SKM-1 treated with dmso at 0.1 percent for 144 hours (cell line): ENCODE data around the gene TUBAL3.

ENCODE experiments used
- DNase-seq: peaks from one replicate; lab custom pipeline; 2025; ENCODE audit not compliant: unreplicated experiment; lab: John Stamatoyannopoulos, UW

The TUBAL3 gene

GRCh38 chr10:5404208-5405041, at the start of gene TUBAL3:
Gene TUBAL3 (minus strand): TSS chr10:5404828. CDS start chr10:5404792, 36 bp downstream.
- DNase-seq: no peak

GRCh38 chr10:5453749-5454489, 49.3 kb upstream of the TUBAL3 start:
- no peak for DNase-seq

- DNase-seq: no peak
Measured at GRCh38 chr10:5450605-5451384, 46.2 kb upstream of the TUBAL3 start.

- DNase-seq: no peak
Measured at GRCh38 chr10:5449823-5450222, 45.2 kb upstream of the TUBAL3 start.

- no peak for DNase-seq
Measured at GRCh38 chr10:5449227-5449626, 44.6 kb upstream of the TUBAL3 start.

GRCh38 chr10:5448333-5449001, 43.8 kb upstream of the TUBAL3 start:
- DNase-seq: no peak

- DNase-seq: no peak
Measured at GRCh38 chr10:5447611-5448071, 43.0 kb upstream of the TUBAL3 start.

GRCh38 chr10:5447056-5447455, 42.4 kb upstream of the TUBAL3 start:
- no peak for DNase-seq

- DNase-seq: no peak
Measured at GRCh38 chr10:5446390-5446926, 41.8 kb upstream of the TUBAL3 start.

- no peak for DNase-seq
Measured at GRCh38 chr10:5445006-5445405, 40.4 kb upstream of the TUBAL3 start.

- no peak for DNase-seq
Measured at GRCh38 chr10:5443429-5443828, 38.8 kb upstream of the TUBAL3 start.

- no peak for DNase-seq
Measured at GRCh38 chr10:5442990-5443370, 38.4 kb upstream of the TUBAL3 start.

GRCh38 chr10:5442065-5442989, 37.7 kb upstream of the TUBAL3 start:
- no peak for DNase-seq

GRCh38 chr10:5441106-5441505, 36.5 kb upstream of the TUBAL3 start:
- DNase-seq: no peak

GRCh38 chr10:5440206-5440605, 35.6 kb upstream of the TUBAL3 start:
- no peak for DNase-seq

- DNase-seq: no peak
Measured at GRCh38 chr10:5435328-5435727, 30.7 kb upstream of the TUBAL3 start.

- DNase-seq: no peak
Measured at GRCh38 chr10:5434017-5434753, 29.6 kb upstream of the TUBAL3 start.

GRCh38 chr10:5433182-5433581, 28.6 kb upstream of the TUBAL3 start:
- DNase-seq: no peak

- no peak for DNase-seq
Measured at GRCh38 chr10:5428133-5428532, 23.5 kb upstream of the TUBAL3 start.
